BJ (cell line): Measurements from ENCODE around the gene NLK. TPM values are rescaled to one million over a fixed set of nuclear protein-coding genes. Genes with fewer than 3 reads are reported as not detected.
A peak's percentile ranks its signal among the peaks of the same experiment; 100 is the strongest.
"Not testable (repeated sequence)": the region's sequence is repeated elsewhere in the genome, so short reads cannot be mapped to it uniquely, and the experiment has no call there.

Experiments
- CTCF ChIA-PET: fragments of 350-600 bp; formaldehyde crosslinking; extraction: SDS; loops from one replicate; lab custom pipeline; 2021; ENCODE audit warnings: antibody characterized with exemption, inconsistent platforms; lab: Yijun Ruan, JAX
- POLR2A ChIA-PET: fragments of 300-600 bp; sonication (Branson Sonifier 250); formaldehyde crosslinking; extraction: SDS; loops from one replicate; lab custom pipeline; 2021; ENCODE audit warnings: antibody characterized with exemption; lab: Charles Lee
- DNase-seq: peaks from one replicate; pipeline ENCODE4 v3.0.0-alpha.2; 2011; ENCODE audit warnings: low read depth
- H3K27me3 ChIP-seq: 2 replicates; pipeline ENCODE4 v1.6.0; 2011; ENCODE audit warnings: low read length; ENCODE audit not compliant: control insufficient read depth, insufficient read depth
- H3K36me3 ChIP-seq: 2 replicates; pipeline ENCODE4 v1.5.1; 2011; ENCODE audit warnings: low read length; ENCODE audit not compliant: control insufficient read depth, insufficient read depth
- H3K4me3 ChIP-seq: 2 replicates; pipeline ENCODE4 v1.5.1; 2011; ENCODE audit warnings: low read depth, mild to moderate bottlenecking, control low read depth, low read length
- polyA plus RNA-seq: library from polyadenylated mRNA; depleted of rRNA; stranded (reverse); fragments of >200 nt; gene quantifications from 2 replicates; pipeline ENCODE4 v1.2.3, GENCODE V29; 2011
- TF ChIP-seq, protein P1 (sequence below): IDR thresholded peaks from 2 replicates; pipeline ENCODE4 v1.5.1; 2011; ENCODE audit warnings: low read depth, mild to moderate bottlenecking, control low read depth, inconsistent platforms, low read length, moderate library complexity; ENCODE audit not compliant: insufficient read depth

NLK gene
- polyA plus RNA-seq, 1 experiment: 16.5 TPM

- H3K27me3 ChIP-seq: no peaks in the 10 kb centered on the region
- CTCF ChIA-PET: no interaction called here
- no peak for DNase-seq
- POLR2A ChIA-PET: no interaction called here
- TF ChIP-seq, protein P1, sequence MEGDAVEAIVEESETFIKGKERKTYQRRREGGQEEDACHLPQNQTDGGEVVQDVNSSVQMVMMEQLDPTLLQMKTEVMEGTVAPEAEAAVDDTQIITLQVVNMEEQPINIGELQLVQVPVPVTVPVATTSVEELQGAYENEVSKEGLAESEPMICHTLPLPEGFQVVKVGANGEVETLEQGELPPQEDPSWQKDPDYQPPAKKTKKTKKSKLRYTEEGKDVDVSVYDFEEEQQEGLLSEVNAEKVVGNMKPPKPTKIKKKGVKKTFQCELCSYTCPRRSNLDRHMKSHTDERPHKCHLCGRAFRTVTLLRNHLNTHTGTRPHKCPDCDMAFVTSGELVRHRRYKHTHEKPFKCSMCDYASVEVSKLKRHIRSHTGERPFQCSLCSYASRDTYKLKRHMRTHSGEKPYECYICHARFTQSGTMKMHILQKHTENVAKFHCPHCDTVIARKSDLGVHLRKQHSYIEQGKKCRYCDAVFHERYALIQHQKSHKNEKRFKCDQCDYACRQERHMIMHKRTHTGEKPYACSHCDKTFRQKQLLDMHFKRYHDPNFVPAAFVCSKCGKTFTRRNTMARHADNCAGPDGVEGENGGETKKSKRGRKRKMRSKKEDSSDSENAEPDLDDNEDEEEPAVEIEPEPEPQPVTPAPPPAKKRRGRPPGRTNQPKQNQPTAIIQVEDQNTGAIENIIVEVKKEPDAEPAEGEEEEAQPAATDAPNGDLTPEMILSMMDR: no peak
- H3K4me3 ChIP-seq: no peak overlapping the region
- no peaks in the 10 kb centered on the region; the same call in 1 of the 2 replicates for H3K36me3 ChIP-seq
Measured at GRCh38 chr17:28204751-28205150, 162.3 kb downstream of the NLK start.

DNA sequence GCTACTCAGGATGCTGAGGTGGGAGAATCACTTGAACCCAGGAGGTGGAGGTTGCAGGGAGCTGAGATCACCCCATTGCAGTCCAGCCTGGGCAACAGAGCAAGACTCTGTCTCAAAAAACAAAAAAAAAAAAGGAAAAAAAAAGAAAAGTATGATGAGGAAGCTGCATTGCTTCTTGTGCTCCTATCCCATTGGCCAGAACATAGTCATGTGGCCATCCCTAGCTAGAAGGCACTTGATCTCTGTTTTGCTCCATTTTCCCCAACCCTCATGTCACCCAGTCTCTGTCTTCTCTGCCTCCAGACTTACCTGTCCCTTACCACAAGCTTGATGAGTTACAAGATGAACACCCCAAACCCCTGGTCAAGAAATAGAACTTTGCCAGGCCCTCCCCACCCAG lies 163.8 kb downstream of the NLK start:
- POLR2A ChIA-PET: no interaction called here
- Histone ChIP-seq H3K36me3 (no peaks in the 10 kb centered on the region; the same call in 1 of the 2 replicates), H3K4me3 (no peak overlapping the region), H3K27me3 (no peaks in the 10 kb centered on the region)
- CTCF ChIA-PET: interaction anchor here (0.7 kb wide), 1 partner anchor 21 kb away, joined by 3 read pairs; no protein-coding TSS in a partner anchor
- no peak for DNase-seq
- TF ChIP-seq, protein P1: no peak

- TF ChIP-seq, protein P1: no peak
- ChIA-PET CTCF (interaction anchor here (0.6 to 1.0 kb wide), 2 partner anchors 11 to 24 kb away, joined by 3 read pairs; no protein-coding TSS in a partner anchor), POLR2A (no interaction called here)
- Histone ChIP-seq H3K4me3 (no peak overlapping the region), H3K36me3 (no peaks in the 10 kb centered on the region; the same call in 1 of the 2 replicates), H3K27me3 (no peaks in the 10 kb centered on the region)
- DNase-seq: no peak
Measured at GRCh38 chr17:28211811-28212210, 169.3 kb downstream of the NLK start.

GRCh38 chr17:28213578-28213977 lies 171.1 kb downstream of the NLK start:
- H3K36me3 ChIP-seq, CTCF ChIA-PET, POLR2A ChIA-PET, H3K4me3 ChIP-seq, H3K27me3 ChIP-seq, DNase-seq: not testable (repeated sequence)

- Histone ChIP-seq H3K27me3 (no peaks in the 10 kb centered on the region), H3K36me3 (no peaks in the 10 kb centered on the region), H3K4me3 (no peak overlapping the region)
- DNase-seq: no peak
- TF ChIP-seq, protein P1: no peak
- ChIA-PET CTCF (interaction anchor here (1.1 to 1.4 kb wide), 3 partner anchors 13 to 239 kb away, joined by 3 to 5 read pairs (median 5); no protein-coding TSS in a partner anchor), POLR2A (no interaction called here)
Measured at GRCh38 chr17:28216052-28216451, 173.6 kb downstream of the NLK start.

- CTCF ChIA-PET: interaction anchor here (1.1 to 1.4 kb wide), 3 partner anchors 12 to 240 kb away, joined by 3 to 5 read pairs (median 5); no protein-coding TSS in a partner anchor
- POLR2A ChIA-PET: no interaction called here
- peak; percentile 12 for DNase-seq
- H3K4me3 ChIP-seq: no peak overlapping the region
- H3K36me3 ChIP-seq: no peaks in the 10 kb centered on the region
- H3K27me3 ChIP-seq: no peaks in the 10 kb centered on the region
- TF ChIP-seq, protein P1: no peak
Measured at GRCh38 chr17:28216528-28216927, 174.1 kb downstream of the NLK start.
